HCEC 1CT (cell line): Measurements from ENCODE around the gene VLDLR.

Experiments
- DNase-seq: peaks from one replicate; pipeline ENCODE4 v3.0.0-alpha.2; 2017

VLDLR gene

DNA sequence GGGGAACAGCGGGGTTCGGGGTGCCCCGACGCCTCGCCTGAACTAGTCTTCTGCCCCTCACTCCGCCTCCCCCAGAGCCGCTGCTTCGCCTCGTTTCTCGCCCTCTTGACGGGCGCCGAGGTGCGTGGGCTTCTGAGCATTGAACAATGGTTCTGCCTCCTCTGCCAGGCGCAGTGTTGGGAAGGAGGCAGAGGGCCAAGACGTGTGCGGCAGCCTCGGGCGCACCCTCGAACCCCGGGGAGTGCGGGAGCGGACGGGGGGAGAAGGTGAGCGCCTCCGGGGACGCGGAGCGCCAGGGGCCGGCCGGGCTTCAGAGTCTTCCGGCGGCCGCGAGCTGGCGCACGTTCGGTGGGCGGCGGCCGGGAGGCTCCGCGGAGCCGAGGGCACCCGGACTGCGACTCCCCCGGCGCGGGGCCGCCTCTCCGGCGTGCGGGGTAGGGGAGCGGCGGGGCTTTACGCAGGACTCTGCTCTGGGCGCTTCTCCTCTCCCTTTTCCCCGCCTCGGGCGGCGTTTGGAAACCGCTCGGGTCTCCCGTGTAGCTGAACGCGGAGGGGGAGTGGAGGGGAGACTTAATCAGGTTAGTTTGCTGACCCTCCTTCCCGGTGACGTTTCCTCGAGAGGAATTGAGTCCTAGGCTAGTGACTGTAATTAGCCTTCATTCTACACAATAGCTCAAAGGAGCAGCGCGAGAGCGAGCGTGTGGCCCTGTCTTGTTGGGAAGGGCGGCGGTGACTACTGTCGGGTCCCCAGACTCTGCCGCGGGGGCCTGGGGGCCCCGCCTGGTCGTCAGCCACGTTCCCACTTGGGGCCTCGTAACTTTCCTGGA lies 1.1 kb downstream of the VLDLR start:
- no peak for DNase-seq

DNA sequence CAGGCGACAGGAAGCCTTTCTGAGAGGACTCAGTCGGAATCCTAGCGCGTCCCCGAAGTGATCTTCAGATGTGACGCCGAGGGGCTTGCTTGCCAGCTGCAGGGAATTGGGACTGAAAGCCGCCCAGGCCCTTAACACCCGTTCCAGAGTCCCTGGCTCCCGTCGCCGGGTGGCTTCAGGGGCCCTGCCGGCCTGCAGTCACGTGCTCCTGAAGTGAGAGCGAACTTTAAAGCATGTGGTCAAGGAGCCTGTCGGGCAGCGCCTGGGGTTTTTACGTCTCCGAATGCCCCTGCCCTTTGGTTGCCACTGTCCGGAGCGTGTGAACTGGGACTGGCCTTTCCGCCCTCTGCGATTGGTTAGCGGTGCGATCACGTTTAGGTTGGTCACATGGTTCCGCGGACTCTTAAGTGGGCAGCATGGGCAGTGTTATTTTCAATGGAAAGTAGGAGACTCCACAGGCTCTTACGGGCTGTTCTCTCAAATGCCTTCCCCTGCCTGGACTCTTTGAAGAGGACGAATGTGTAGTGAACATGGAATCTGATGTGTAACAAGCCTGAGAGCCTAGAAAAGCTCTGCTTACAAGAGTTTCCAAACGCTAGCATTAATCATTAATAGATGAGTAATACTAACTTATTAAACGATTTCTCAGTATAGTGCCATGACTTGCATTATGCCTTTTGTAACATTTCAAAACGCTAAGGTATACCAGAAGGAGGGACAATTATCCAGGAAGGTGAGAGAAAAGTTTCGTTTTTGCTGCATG lies 1.9 kb downstream of the VLDLR start:
- DNase-seq, result no peak

DNA sequence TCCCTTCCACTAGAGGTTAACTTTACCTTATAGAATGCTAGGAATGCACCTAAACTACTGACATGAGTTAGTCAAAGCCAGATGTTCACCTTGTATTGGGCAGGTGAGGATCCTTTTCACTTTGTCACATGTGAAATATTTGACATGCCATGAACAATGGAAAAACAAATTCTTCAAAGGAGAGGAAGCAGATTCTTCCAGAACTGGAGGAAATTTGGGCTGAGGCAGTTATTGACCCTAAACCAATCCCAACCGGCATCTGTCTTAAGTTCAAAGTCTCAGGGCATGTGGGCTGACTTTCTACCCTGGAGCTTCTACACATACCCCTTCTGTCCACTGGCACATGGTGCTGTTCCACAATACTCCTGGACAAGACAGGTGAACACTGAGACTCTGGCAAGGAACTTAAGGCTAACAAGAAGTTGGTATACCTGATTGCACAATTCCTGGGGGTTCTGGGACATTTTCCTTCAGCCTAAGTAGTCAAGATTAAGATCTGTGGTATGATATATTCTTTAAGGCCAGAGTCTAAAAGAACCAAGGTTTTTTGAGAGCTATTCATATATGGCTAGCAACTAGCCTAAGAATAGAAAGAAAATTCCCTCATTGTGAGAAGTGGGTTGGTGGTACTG lies 2.6 kb downstream of the VLDLR start:
- no peak for DNase-seq

DNA sequence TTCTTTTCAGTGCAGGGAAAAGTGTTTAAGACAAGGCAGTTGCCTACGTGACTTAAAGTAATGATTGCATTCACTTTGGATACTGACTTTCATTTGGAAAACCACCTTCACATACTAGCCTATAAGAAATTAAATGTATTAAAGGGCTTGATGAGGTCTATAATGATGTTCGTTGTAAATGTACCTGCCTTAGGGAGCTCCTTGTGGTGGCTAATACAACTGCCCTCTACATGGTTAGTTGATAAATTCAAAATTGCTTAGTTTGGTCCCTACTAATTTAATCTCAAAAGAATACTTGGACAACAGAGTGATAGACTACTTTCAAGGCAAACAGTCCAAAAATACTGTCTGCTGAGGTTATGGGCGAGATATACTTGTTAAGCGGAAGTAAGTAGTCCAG lies 3.8 kb downstream of the VLDLR start:
- no peak for DNase-seq

DNA sequence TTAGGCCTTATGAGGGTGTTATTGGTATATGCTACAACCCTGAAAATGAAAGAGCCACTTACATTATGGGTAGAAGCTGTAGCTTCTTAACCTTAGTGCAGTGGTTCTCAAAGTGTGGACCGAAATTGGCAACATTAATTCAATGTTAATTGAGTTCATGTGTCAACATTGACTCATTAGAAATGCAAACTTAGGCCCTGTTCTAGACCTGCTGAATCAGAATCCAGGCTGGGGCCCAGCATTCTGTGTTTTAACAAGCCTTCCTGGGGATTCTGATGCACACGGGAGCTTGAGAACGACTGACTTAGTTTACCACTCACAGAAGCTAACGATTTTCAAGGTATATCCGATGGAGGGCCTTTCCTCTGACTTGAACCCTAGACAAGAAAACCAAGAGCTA lies 7.3 kb downstream of the VLDLR start:
- no peak for DNase-seq

DNA sequence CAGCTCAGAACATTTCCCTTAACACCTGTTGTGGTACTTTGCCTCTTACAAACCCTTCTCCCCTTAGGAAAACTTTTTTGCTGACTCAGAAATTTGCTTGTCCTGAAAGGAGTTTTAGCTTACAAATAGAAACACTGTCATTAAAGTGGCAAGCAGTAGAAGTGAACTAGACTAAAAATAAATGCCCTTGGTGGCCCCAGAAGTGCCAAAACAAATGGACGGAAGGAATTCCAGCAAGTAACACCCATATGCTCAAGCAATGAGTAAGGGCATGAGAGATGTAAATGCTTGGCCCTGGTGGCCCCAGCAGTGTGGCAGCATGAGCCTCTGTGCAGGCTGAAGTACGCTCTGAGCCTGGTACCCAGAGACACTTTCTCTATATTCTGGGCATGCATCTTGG lies 8.6 kb downstream of the VLDLR start:
- DNase-seq, result no peak

DNA sequence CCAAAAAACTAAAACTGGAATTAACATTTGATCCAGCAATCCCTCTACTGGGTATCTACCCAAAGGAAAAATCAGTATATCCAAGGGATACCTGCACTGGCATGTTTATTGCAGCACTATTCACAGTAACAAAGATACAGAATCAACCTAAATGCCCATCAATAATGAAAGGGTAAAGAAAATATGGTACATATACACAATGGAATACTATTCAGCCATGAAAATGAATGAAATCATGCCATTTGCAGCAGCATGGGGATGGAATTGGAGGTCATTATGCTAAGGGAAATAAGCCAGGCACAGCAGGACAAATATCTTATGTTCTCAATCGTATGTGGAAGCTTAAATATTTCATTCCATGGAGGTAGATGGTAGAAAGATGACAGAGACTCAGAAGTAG lies 9.7 kb downstream of the VLDLR start:
- DNase-seq, result no peak

DNA sequence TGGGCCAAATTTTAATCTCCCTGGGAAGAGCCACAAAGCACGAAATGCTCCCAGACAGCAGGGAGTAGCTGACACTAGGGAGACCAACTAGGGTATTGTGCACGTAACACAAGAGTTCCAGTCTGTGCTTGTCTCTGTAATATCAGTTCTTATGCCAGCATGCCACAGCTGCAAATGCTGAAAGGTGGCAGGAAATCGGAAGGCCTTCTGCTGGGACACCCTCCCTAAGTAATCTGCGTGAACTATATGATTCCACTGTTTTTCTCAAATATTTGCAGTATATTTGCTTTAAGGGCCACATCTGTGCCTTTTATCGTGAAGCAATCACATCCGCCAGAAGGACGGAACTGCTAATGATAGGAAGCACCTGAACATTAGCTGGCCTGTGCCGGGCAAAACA lies 12.6 kb downstream of the VLDLR start:
- no peak for DNase-seq

DNA sequence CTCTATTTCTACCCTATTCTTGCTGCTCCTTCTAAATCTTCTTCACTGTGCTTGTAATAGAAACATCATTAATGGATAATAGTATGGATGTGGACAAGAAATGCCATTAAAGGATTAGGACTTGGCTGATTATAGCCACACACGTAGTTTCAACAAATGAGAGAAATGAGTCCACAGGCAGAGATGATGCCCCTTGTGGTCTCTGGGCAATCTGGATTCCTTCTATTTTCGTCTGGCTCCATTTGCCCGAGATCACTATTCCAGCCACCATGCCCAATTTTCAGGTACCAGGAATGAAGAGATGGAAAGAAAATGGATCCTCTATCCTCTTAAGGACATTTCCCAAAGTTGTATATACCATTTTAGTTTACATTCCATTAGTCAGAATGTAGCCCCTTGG lies 13.2 kb downstream of the VLDLR start:
- DNase-seq, result no peak

DNA sequence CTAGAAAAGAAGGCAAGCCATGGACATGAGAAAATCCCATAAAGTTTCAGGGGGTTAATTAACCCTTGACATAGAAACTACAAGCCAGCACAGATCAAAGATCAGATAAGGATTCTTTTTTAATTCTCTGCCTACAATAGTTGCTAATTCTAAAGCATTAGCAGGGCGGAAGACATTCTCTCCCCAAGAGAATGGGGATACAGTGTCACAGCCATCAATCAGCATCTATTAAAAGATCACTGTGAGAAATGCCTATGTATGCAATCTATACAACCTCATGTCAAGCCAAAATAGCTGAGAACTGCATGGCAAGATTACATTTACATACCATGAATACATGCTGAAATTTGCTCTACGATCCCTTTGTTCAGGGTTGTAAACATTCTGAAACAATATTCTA lies 14.3 kb downstream of the VLDLR start:
- no peak for DNase-seq

DNA sequence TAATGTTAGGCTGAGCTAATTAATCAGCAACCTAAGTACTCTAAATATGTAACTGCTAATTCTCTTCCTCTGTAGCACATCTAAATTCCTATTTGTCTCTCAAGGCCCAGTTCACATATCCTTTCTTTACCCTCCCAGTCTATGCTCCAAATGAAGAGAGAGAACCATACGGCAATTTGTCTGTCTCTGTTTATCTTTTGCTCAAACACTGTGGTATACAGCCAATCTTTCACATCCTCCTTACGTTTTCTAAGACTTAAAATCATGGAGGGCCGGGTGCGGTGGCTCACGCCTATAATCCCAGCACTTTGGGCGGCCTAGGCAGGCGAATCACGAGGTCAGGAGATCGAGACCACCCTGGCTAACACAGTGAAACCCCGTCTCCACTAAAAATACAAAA lies 15.8 kb downstream of the VLDLR start:
- no peak for DNase-seq

DNA sequence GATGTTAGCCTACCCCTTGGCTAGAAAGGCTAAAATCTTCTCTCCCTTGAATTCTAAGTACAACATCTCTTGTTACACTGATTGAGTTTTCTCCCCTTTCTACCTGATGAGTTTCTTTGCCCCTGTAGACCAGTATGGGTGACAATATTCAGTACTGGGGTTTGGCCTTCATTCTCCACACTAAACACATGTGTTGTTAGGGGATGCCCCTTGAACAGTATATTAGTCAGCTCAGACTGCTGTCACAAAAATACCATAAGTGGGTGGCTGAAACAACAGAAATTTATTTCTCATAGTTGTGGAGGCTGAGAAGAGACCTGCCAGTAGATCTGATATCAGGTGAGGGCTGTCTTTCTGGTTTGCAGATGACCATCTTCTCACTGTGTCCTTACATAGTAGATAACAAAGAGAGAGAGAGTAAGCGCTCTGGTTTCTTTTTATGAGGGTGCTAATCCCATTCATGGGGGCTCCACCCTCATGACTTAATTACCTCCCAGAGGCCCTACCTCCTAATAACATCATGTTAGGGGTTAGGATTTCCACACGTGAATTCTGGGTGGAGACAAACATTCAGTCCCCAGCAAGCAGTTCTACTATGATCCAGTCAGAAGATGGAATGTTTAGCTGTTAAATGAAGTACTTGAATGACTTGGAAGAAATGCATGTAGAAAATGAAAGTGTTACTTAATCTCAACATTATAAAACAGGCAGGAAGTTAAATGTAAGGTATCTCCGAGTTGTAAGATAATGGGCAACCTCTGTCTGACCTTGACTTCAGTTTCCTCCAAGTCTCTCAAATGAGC lies 17.5 kb downstream of the VLDLR start:
- DNase-seq, result no peak

DNA sequence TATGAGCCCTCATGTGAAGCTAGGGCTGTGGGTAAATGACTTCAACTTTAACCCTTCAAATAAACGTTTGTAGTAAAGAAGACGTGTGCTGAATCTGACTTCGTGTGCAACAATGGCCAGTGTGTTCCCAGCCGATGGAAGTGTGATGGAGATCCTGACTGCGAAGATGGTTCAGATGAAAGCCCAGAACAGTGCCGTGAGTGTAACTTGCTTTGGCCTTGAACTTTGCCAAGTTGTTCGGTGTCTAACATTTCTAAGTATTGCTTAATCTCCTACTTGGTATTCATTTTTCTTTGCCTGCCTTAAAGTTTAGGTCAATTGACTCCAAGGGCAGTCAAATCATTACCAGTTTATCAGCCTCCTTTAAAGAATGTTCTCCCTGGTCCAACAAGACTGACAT lies 18.2 kb downstream of the VLDLR start:
- DNase-seq, result no peak

DNA sequence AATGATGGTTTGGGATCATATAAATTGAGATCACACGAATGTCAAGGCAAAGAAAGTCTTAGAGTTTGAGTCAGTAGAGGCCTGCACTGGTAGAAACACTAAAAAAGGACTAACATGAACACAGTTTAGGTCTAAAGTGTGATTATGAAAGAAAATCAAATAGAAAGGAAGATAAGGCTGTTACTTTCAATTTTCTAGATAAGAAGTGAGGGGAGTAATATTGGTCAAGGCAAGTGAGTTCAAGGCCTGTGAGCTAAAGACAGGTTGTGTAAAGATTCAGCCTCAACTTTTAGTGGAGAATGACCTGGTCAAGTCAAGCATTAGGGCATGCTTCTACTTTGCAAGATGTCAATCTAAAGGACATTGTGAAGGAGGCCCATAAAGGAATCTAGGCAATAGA lies 19.0 kb downstream of the VLDLR start:
- DNase-seq, result no peak

DNA sequence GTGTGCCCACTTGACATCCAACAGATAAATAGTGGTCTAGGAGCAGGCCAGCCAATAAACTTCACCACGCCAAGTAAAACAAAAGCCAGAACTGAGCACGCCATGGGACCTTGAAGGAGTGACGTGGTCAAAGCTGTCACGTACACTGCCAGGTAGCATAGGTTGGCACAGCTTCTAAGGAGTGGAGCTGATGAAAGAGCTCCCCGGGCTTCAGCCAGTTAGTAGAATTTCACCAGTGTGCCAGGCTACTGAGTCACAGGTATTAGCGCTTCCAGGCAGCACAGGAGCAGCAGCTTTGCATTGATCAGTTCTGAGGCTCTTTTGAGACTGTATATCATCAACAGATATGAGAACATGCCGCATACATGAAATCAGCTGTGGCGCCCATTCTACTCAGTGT lies 19.4 kb downstream of the VLDLR start:
- no peak for DNase-seq

DNA sequence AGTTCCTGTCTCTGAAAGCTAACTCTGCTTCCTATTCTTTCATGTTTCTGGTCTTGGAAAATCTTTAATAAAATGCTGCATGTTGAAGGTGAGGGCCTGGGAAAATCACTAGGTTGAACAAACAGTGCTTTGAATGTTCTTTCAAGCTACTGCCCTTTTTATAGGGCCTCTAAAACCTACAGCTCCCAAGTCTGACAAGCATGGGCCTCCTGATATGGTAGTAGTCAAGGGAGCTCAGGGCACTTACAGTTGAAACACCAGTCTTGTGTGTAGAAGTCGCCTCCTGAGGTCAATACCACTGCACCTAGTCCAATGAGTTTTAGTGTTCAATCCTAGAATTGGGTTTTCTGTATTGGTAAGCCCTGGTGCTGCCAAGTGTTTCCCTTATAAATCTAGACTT lies 20.5 kb downstream of the VLDLR start:
- DNase-seq, result no peak

DNA sequence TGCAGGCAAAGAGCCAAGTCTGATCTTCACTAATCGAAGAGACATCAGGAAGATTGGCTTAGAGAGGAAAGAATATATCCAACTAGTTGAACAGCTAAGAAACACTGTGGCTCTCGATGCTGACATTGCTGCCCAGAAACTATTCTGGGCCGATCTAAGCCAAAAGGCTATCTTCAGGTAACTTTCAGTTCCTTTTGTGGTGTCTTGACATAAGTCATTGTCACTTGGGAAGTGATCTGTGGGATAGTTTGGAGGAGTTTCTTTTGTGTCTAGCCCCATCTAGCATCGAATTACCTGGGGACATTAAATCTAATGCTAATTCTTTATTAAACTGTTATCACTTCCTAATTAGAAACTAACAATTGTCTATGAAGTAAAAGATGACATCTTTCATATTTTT lies 24.0 kb downstream of the VLDLR start:
- DNase-seq, result no peak

DNA sequence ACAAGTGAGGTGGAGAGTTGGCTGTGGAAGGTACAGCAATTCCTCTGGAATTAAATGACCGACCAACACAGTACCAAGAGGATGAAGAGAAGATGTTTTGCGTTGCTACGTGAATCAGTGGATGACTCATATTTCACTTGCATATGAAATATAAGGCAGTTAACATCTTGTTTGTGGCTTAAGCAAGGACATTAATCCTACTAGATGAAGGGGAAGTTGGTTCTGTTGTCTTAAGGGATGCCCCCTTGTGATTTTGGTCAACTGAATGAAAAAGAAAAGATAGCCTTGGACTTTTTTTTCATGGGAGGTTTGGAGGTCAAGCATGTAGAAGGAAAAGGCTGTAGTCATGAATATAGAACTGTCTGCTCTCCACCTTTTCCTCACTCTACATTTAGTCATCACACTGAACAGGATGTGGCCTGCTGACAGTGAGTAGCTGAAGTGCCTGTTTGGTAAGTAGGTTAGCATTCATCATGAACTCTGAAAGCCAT lies 33.9 kb downstream of the VLDLR start:
- peak; percentile 94 for DNase-seq

DNA sequence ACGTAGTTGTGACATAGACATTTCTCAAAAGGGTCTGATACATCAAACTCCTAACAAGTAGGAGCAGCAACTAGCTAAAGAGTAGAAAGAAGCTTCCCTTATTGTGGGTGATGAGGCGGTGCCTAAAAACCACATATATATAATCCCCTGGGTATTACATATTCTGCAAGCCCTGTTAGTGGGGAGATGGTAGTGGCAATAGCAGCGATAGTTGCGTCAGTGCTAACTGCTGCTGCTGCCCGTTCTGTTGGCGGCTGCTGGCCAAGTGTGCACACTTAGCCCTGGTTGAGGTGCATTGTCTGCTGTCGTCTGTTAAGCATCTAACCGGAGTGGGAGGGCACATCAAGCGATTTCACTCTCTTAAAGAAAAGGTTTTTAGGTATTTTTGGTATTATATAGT lies 35.8 kb downstream of the VLDLR start:
- DNase-seq, result no peak

DNA sequence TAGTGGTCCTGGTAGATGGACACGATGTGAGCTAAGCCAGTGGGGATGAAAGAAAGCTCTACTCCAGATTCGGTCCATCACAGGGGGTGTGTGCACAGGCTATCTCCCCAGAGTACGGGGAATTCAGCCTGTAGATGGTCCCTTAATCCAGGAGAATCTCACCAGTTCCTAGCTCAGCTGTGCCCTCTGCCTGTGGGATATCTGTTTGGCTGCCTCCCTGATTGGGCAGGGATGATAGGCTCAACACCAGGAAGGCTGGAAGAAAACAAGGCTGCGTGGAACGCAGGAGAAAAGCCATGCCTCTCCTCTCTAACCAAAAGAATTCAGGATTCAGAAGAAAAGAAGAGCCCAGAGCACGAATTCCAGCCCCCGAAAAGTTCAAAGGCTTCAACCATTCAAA lies 40.9 kb downstream of the VLDLR start:
- no peak for DNase-seq

DNA sequence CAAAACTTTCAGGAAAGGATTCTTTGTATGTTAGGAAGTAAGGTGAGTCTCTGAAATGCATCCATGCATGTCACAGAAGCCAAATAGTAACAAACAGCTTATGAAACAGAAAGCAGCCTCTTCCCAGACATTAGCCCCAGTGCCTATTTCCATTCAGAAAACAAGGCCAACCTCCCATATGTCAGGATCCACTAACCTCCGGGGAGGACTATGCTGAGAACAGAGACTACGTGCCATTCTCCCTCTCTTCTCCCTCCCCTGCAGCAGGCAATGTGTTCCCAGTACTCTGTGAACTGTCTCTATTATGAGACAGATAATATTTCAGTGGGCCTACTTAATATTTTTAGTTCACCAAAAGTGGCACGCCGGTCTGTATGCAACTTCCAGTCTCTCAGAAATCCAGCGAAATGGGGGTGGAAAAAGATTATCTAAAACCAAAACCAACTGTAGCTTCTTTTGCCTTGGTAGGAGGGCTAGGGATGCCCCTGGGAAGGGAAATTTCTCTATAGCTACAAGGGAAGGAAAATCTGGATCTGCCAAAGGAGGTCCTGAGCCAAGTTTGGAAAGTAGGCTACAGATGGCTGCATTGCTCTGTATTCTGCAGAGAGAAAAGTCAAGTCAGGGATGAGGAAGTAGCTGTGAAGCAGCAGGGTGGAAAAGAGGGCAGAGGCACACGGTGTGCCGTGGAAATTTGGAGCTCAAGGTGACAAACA lies 42.0 kb downstream of the VLDLR start:
- no peak for DNase-seq
